ENCODE data around the gene ZDBF2. TPM values are rescaled to one million over a fixed set of nuclear protein-coding genes. Genes with fewer than 3 reads are reported as not detected.
"Not testable (repeated sequence)": the region's sequence is repeated elsewhere in the genome, so short reads cannot be mapped to it uniquely, and the experiment has no call there.

The ZDBF2 gene
- polyA plus RNA-seq, 1 donor (not counting 4 experiments of a cell fraction or from before 2014, with no cell fraction given): 4.1 TPM

DNA sequence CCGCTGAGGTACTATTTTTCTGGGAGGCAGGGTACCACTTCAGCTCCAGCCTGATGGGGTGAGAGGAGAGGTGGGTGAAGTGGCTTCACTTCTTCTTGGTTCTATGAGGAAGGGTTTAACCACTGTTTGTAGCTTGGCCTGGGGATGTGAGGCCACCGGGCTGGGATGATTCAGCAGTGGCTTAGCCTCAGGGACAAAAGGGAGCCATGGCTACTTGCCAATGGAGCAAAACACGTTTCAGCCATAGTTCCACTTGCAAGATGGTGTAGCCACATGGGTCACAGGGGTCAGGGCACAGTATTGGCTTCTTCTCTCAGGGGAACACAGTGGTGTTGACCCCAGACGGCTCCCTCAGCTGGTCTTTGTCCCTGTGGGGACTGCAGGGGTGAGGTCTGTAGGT is 14.9 kb downstream of the ZDBF2 start:
- no peak overlapping the region for H3K4me2 ChIP-seq (ENCODE audit: control insufficient read depth, extremely low read depth, insufficient read depth, low read depth, low read length)
- no peaks in the 10 kb centered on the region for H3K9me1 ChIP-seq (ENCODE audit: control insufficient read depth, extremely low read depth, insufficient read depth, low read length)
- H3K9ac ChIP-seq (ENCODE audit: control insufficient read depth, extremely low read depth, insufficient read depth, low read length): no peak overlapping the region
- H3K4me3 ChIP-seq (ENCODE audit: control insufficient read depth in 2 of 3, extremely low read depth in 1 of 3, insufficient read depth in 2 of 3, low read depth in 1 of 3, low read length in 3 of 3): no peak overlapping the region
- FAIRE-seq: no peak
- H3K27ac ChIP-seq (ENCODE audit: control insufficient read depth, insufficient read depth, low read length): no peak overlapping the region
- no peaks in the 10 kb centered on the region for H3K36me3 ChIP-seq (ENCODE audit: control insufficient read depth in 2 of 2, extremely low read depth in 1 of 2, insufficient read depth in 2 of 2, low read length in 2 of 2)
- H3K27me3 ChIP-seq (ENCODE audit: control insufficient read depth, extremely low read depth, insufficient read depth, low read length): no peaks in the 10 kb centered on the region
- dilution Hi-C loops (cut with MboI; ENCODE audit: extremely low pct_ligation_motif_present, low sequenced_read_pairs): no loop called here
- TF ChIP-seq CTCF (optimal IDR thresholded peaks at IDR 0.05 in 1 of 3, IDR thresholded peaks at IDR 0.05 in 1 of 3, conservative IDR thresholded peaks at IDR 0.05 in 1 of 3; ENCODE audit: extremely low read depth in 1 of 3, insufficient read depth in 2 of 3, low read length in 3 of 3) (no peak), EZH2 (IDR thresholded peaks at IDR 0.05; ENCODE audit: low read length) (no peak)
- no peak overlapping the region for H2AFZ ChIP-seq (ENCODE audit: control insufficient read depth, low read length)
- no peaks in the 10 kb centered on the region for H3K9me3 ChIP-seq (ENCODE audit: control insufficient read depth, low read depth, low read length)
- DNase-seq (ENCODE audit: low read depth, low spot score): no peak
- no peaks in the 10 kb centered on the region for H3K79me2 ChIP-seq (ENCODE audit: control insufficient read depth, insufficient read depth, low read length)
- no peaks in the 10 kb centered on the region for H3K4me1 ChIP-seq (ENCODE audit: control insufficient read depth, extremely low read depth, insufficient read depth, low read length)
- H4K20me1 ChIP-seq (ENCODE audit: control insufficient read depth, extremely low read depth, insufficient read depth, low read length): no peaks in the 10 kb centered on the region

DNA sequence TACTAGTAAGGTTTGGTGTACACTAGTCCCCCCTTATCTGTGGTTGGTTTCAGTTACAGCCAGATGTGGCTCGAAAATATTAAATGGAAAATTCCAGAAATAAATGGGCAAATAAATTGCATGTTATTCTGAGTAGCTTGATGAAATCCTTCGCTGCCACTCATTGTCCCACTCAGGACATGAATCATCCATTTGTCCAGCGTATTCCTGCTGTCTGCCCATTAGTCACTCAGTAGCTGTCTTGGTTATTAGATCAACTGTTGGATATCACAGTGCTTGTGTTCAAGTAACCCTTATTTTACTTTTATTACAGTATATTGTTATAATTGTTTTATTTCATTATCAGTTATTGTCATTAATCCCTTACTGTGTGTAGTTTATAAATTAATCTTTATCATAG is 21.7 kb downstream of the ZDBF2 start:
- no peaks in the 10 kb centered on the region for H3K4me1 ChIP-seq (ENCODE audit: control insufficient read depth, extremely low read depth, insufficient read depth, low read length)
- H3K9me3 ChIP-seq (ENCODE audit: control insufficient read depth, low read depth, low read length): no peaks in the 10 kb centered on the region
- H3K9me1 ChIP-seq (ENCODE audit: control insufficient read depth, extremely low read depth, insufficient read depth, low read length): no peaks in the 10 kb centered on the region
- dilution Hi-C loops (cut with MboI; ENCODE audit: extremely low pct_ligation_motif_present, low sequenced_read_pairs): no loop called here
- H3K9ac ChIP-seq (ENCODE audit: control insufficient read depth, extremely low read depth, insufficient read depth, low read length): no peak overlapping the region
- TF ChIP-seq EZH2 (IDR thresholded peaks at IDR 0.05; ENCODE audit: low read length) (no peak), CTCF (optimal IDR thresholded peaks at IDR 0.05 in 1 of 3, IDR thresholded peaks at IDR 0.05 in 1 of 3, conservative IDR thresholded peaks at IDR 0.05 in 1 of 3; ENCODE audit: extremely low read depth in 1 of 3, insufficient read depth in 2 of 3, low read length in 3 of 3) (no peak)
- DNase-seq (ENCODE audit: low read depth, low spot score) (no peak), FAIRE-seq (no peak)
- H2AFZ ChIP-seq (ENCODE audit: control insufficient read depth, low read length): no peak overlapping the region
- H3K36me3 ChIP-seq (ENCODE audit: control insufficient read depth in 2 of 2, extremely low read depth in 1 of 2, insufficient read depth in 2 of 2, low read length in 2 of 2): no peaks in the 10 kb centered on the region
- H3K27ac ChIP-seq (ENCODE audit: control insufficient read depth, insufficient read depth, low read length): no peak overlapping the region
- H3K4me2 ChIP-seq (ENCODE audit: control insufficient read depth, extremely low read depth, insufficient read depth, low read depth, low read length): no peak overlapping the region
- H3K4me3 ChIP-seq (ENCODE audit: control insufficient read depth in 2 of 3, extremely low read depth in 1 of 3, insufficient read depth in 2 of 3, low read depth in 1 of 3, low read length in 3 of 3): no peak overlapping the region
- no peaks in the 10 kb centered on the region for H3K27me3 ChIP-seq (ENCODE audit: control insufficient read depth, extremely low read depth, insufficient read depth, low read length)
- no peaks in the 10 kb centered on the region for H4K20me1 ChIP-seq (ENCODE audit: control insufficient read depth, extremely low read depth, insufficient read depth, low read length)
- no peaks in the 10 kb centered on the region for H3K79me2 ChIP-seq (ENCODE audit: control insufficient read depth, insufficient read depth, low read length)

DNA sequence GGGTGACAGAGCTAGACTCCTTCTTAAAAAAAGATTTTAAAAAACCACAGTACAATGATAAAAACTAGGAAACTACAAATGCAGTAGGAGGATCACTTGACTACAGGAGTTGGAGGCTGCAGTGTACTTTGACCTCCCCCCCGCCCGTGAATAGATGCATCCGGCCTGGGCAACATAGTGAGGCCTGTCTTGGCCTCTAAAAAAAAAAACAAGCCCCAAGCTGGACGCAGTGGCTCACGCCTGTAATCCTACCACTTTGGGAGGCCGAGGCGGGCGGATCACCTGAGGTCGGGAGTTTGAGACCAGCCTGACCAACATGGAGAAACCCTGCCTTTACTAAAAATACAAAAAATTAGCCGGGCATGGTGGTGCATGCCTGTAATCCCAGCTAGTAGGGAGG is 25.1 kb downstream of the ZDBF2 start:
- not testable (repeated sequence) for H3K36me3 ChIP-seq (ENCODE audit: control insufficient read depth in 2 of 2, extremely low read depth in 1 of 2, insufficient read depth in 2 of 2, low read length in 2 of 2); FAIRE-seq

More for the DNA sequence above, 25.1 kb downstream of the ZDBF2 start:
- H4K20me1 ChIP-seq (ENCODE audit: control insufficient read depth, extremely low read depth, insufficient read depth, low read length); H2AFZ ChIP-seq (ENCODE audit: control insufficient read depth, low read length); H3K9ac ChIP-seq (ENCODE audit: control insufficient read depth, extremely low read depth, insufficient read depth, low read length); dilution Hi-C loops (cut with MboI; ENCODE audit: extremely low pct_ligation_motif_present, low sequenced_read_pairs); H3K27me3 ChIP-seq (ENCODE audit: control insufficient read depth, extremely low read depth, insufficient read depth, low read length); H3K9me3 ChIP-seq (ENCODE audit: control insufficient read depth, low read depth, low read length); H3K4me3 ChIP-seq (ENCODE audit: control insufficient read depth in 2 of 3, extremely low read depth in 1 of 3, insufficient read depth in 2 of 3, low read depth in 1 of 3, low read length in 3 of 3); H3K4me1 ChIP-seq (ENCODE audit: control insufficient read depth, extremely low read depth, insufficient read depth, low read length); H3K27ac ChIP-seq (ENCODE audit: control insufficient read depth, insufficient read depth, low read length); H3K79me2 ChIP-seq (ENCODE audit: control insufficient read depth, insufficient read depth, low read length); H3K4me2 ChIP-seq (ENCODE audit: control insufficient read depth, extremely low read depth, insufficient read depth, low read depth, low read length); H3K9me1 ChIP-seq (ENCODE audit: control insufficient read depth, extremely low read depth, insufficient read depth, low read length); DNase-seq (ENCODE audit: low read depth, low spot score): not testable (repeated sequence)

Measured in keratinocyte (primary cell).